Uterus (tissue), 2 donors: ENCODE results near the gene FOXC2.

ENCODE experiments used
- POLR2A ChIP-seq, 2 donors: fragments of 450-650 bp; IDR thresholded peaks; one replicate each; pipeline ENCODE4 v1.6.1; 2016; ENCODE audit warnings: antibody characterized with exemption in 2 of 2, mild to moderate bottlenecking in 1 of 2, moderate library complexity in 1 of 2
- TF ChIP-seq, protein P1 (sequence below), 4 experiments: fragments of 200-600 bp in 2 of 4; fragments of 450-650 bp in 2 of 4; sonication (generic) in 2 of 4; IDR thresholded peaks; one replicate each; pipeline ENCODE4 v1.5.1; 2016 to 2019; ENCODE audit warnings: antibody characterized with exemption in 4 of 4, mild to moderate bottlenecking in 2 of 4, moderate library complexity in 1 of 4

DNA sequence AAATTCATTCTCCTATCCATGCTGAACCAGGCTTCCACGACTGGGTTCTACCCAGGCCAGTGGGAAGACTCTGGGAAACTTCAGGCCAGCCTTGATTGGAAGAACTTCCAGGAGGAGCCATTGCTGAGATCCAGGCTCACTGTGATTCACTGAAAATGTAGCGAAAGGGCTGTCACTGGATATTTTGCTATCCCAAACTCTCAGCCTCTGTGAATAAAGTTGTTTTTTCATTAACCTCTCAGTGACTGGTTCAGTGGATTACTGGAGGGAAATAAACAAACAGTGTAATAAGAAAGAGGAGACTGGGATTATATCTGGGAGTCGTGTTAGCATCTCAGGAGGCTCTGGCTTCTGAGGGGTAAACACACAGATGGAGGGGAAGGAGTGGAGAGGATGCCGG lies 14.8 kb downstream of the FOXC2 start:
- TF ChIP-seq, protein P1, sequence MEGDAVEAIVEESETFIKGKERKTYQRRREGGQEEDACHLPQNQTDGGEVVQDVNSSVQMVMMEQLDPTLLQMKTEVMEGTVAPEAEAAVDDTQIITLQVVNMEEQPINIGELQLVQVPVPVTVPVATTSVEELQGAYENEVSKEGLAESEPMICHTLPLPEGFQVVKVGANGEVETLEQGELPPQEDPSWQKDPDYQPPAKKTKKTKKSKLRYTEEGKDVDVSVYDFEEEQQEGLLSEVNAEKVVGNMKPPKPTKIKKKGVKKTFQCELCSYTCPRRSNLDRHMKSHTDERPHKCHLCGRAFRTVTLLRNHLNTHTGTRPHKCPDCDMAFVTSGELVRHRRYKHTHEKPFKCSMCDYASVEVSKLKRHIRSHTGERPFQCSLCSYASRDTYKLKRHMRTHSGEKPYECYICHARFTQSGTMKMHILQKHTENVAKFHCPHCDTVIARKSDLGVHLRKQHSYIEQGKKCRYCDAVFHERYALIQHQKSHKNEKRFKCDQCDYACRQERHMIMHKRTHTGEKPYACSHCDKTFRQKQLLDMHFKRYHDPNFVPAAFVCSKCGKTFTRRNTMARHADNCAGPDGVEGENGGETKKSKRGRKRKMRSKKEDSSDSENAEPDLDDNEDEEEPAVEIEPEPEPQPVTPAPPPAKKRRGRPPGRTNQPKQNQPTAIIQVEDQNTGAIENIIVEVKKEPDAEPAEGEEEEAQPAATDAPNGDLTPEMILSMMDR (IDR thresholded peaks at IDR 0.05), result no peak
- no peak for TF ChIP-seq POLR2A (IDR thresholded peaks at IDR 0.05)
